HG02623 (cell line): Measurements from ENCODE around the gene OPN5.

Experiments
- ATAC-seq: cut with Tn5 transposase; IDR thresholded peaks from one replicate; pipeline ENCODE4 v1.9.1; 2021; ENCODE audit warnings: moderate library complexity; ENCODE audit not compliant: unreplicated experiment

OPN5 gene

DNA sequence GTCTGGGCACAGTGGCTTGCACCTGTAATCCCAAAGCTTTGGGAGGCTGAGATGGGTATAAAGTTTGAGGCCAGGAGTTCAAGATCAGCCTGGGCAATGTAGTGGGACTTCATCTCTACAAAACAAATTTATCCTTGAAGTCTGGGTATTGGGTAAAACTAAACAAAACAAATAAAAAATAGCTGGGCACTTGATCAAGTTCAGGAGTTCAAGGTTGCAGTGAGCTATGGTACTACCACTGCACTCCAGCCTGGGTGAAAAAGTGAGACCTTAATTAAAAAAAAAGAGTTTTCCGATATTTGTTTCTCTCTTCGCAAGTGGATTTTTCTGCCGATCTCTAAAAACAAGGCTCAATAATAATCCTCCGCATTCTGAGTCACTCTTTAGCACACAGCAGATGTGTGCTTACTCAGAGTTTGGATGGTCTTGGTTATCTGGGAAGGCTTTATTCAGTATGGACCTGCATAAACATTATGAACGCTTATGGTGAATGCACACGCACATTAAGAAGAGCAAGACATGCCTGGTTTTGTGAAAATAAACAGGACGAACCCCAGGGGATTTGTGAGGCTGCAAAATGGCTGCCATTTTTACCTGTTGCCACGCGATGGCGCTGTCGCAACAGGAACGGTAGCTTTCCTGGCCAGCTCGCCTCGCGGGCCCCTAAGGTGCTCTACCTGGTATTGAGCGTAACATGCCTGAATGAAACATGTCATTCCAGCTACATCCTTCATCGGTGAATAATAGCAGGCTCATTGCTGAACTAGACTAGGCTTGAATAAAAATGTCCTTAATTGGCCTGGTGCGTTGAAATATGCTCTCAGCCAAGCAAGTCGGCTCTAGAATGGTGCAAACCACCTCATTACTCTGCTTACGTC lies 6.0 kb downstream of the OPN5 start:
- peak; percentile 90 for ATAC-seq

- no peak for ATAC-seq
Observed at GRCh38 chr6:47788498-47788884, 6.7 kb downstream of the OPN5 start.

- ATAC-seq, result no peak
Observed at GRCh38 chr6:47789553-47789952, 7.7 kb downstream of the OPN5 start.

- ATAC-seq, result no peak
Observed at GRCh38 chr6:47792216-47792733, 10.4 kb downstream of the OPN5 start.

DNA sequence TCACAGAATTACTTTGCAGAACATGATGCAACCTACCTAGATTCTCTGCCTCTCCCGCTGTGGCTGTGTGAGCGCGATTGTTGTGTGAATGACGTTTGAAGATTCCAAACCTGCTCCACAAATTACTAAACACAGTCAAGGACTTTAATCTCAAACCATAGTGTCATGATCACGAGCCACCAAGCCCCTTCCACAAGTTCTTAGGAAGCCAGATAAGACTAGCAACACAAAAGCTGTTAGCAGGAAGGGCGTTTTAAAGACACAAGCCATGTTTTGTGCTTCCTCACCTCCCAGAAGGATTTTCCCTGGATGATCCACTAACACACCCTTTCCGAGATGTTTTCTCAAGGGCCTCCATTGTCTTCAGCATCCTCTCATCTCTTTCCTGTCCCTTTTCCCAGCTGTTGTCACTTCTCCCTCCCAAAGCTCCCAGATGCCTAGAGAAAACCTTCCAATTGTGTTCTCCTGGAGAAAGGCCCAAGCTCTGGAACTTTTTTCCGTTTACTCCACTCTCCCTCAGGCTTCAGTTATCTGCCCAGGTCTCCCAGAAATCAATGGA lies 12.8 kb downstream of the OPN5 start:
- ATAC-seq, result no peak

- ATAC-seq, result no peak
Observed at GRCh38 chr6:47801984-47802383, 20.2 kb downstream of the OPN5 start.

DNA sequence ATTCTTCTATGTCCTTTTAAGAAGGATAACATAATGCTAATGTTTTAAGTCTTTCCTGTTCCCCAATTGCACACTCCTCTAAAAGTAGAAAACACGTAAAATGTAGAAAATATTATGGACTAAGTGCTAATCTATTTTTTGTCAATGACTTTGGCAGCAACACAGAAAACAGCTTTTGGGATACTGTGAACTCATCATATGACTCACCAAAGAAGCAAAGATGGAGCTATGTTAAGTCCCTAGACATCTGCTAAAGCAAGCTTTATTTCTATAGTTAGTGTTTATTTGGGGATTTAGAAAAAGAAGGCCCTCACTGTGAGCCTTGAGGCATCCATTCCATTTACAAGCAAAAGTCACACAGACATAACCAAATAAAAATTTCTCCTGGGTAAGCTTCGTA lies 23.0 kb downstream of the OPN5 start:
- no peak for ATAC-seq

- ATAC-seq, result no peak
Observed at GRCh38 chr6:47809873-47810272, 28.0 kb downstream of the OPN5 start.

DNA sequence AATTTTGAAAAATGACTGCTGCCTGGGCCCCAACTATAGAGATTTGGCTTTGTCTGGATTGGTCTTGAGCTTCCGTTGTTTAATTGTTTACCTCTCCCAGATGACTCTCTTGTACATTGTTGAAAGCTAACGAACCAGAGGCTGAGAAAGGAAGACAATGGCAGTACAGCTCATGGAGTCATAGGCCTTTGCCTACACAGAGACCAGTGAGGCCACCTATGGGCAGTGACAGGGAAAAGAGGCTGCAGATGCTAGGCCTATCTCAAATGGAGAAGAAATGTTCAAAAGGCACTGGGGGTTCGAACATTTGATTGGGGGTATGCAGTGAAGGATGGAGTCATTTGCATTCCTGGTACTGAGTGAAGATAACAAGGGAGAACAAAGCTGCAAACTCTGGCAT lies 29.1 kb downstream of the OPN5 start:
- no peak for ATAC-seq

GRCh38 chr6:47811443-47811842 lies 29.6 kb downstream of the OPN5 start:
- ATAC-seq, result no peak

DNA sequence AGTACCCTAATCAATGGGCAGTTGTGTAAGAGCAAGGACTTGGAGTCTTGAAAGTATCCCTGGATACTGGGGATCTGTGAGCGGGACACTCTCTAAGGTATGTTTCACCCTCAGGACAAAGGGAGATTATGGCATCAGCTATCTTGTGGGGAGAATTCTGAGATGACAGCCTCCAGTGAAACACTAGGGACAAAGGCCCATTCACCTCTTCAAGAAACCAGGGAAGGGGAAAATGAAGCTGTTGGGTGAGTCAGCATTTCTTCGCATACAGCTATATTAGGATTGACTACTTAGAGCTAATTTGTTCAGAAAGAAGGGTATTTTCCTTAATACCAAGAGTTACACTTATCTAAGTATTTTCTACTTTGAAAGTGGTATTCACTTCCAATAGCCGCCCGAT lies 35.9 kb downstream of the OPN5 start:
- ATAC-seq, result no peak

DNA sequence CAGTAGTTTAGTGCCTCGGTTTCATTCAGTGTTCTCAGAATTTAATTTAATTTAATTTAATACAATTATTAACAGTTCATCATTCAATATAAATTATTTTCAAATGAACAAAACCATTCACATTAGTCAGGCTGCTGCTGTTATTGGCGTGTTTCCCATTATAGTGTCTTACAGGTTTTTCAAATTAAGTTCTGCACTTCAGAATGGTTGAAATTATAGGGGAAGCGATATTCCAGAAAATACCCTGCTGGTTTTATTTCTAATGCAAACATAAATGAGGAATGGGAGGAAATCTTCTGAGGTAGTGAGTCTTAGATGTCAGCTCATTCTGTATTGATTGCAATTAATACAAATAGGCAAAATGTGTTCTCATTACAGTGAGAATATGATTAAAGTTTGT lies 37.6 kb downstream of the OPN5 start:
- no peak for ATAC-seq

DNA sequence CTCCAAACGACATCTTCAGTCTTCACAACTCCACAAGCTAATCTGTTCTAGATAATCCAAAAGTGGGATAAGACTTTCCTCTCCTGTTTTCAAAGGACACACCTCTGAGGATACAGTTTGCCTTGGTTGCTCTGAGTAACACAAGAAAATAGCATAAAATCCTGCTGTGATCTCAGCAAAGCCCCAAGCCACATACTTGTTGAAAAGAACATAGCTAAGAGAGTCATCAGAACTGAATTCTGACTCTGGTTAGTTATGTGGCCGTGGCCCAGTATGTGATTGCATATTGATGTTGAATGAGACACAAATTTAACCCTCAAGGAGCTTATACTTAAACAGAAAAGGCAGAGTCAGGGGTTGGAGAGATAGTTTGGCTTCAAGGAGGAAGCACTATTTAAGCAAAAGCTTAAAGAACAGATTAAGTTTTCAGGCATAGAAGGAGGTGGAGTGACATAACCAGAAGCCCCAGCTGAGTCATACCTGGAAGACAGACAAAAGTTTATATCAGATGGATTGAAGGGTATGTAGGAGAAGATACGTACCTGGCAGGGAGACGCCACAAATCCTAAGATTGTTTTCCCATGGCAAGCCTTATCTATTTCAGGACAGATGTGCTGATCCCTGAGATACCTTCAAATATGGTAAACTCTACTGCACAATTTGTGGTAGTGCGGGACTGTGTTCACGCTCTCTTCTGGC lies 41.2 kb downstream of the OPN5 start:
- no peak for ATAC-seq

DNA sequence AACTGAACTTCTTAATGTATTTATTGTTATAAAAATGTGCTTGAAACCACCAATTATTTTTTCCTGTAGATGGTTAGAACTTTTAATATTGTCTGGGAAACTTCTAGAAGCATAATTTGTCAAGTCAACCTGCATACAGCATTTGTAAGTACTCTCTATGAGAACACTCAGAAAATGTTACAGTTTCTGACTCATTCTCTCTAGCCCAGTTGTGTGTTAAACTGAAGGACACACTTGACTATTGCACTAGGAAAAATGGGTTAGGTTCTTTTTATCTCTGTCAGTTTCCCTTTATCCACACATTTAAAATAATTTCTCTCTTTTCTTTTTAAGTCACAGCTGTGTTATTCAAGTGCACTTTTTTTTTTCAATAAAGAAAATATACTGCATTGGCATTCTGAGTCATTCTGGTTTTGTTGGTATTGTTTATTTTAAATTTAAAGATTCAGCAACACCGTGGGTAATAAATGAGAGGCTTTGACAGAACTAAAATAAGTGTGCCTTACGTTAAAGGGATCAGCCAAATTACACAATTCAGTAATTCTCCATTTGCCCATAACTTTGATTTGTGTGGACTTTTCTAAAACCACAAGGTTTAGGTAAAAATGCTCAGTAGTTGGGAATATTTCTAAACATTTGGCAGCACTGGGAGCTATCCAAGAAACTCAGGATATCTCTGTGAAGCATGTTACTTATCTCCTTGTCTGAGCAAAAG lies 50.7 kb downstream of the OPN5 start:
- ATAC-seq, result no peak

DNA sequence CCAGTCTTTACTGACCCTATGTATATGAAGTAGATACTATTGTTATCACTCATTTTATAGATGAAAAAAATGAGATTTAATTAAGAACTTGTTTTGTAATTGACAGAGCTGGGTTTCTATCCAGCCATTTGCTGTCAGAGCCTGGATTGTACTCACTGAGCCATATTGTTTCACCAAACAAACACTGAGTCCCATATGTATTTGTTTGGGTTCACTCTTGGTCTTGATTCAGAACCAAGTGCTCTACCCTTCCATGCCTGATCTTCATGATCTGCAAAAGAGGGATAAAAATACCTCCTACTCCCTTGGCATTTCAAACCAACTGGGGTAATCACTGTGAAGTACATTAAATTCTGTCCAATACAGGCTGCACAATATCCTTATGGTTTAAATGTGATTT lies 52.4 kb downstream of the OPN5 start:
- no peak for ATAC-seq

GRCh38 chr6:47836046-47836445 lies 54.2 kb downstream of the OPN5 start:
- ATAC-seq, result no peak

GRCh38 chr6:47836639-47837038 lies 54.8 kb downstream of the OPN5 start:
- no peak for ATAC-seq

DNA sequence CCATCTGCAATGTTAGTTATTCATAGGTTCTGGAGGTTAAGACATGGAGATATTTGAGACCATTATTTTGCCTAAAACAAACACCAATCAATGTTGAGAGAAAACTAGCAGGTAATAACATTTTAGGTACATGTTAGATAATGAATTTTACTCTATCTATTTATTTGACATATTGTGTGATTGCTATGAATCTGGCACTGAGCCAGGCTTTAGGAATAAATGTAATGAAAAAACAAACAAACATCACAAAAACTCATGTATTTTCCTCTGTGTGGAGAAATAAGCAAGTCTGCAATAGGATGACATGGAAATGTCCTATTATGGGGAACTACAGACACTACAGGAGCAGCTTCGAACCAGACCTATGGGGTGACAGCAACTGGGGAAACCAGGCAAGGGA lies 57.8 kb downstream of the OPN5 start:
- no peak for ATAC-seq

DNA sequence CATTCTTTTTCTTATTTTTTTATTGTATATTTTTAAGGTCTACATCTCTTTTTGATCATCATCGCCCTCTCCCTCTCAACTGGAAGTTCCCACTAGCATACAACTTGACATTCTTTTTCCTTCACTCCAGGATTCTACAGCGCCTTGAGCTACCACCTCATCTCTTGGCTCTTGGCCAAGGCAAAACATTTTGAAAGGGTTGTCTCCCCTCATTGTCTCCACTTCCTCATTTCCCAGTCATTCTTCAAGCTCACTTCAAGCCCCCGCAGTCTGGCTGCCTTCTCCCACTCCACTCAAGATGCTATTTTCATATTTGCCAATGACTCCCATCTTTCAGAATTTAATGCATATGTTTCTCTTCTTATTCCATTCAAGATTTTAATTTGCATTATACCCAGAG lies 63.0 kb downstream of the OPN5 start:
- no peak for ATAC-seq

GRCh38 chr6:47846752-47847151 lies 64.9 kb downstream of the OPN5 start:
- no peak for ATAC-seq

- ATAC-seq, result no peak
Observed at GRCh38 chr6:47851091-47851490, 69.3 kb downstream of the OPN5 start.
